GM20000 (cell line): ENCODE measurements around the gene DTD1.
"Not testable (repeated sequence)": the region's sequence is repeated elsewhere in the genome, so short reads cannot be mapped to it uniquely, and the experiment has no call there.

ENCODE experiments used
- DNase-seq: peaks from one replicate; pipeline ENCODE4 v3.0.0; 2012; ENCODE audit warnings: low spot score
- CTCF ChIP-seq: IDR thresholded peaks from 2 replicates; pipeline ENCODE4 v1.5.1; 2012; ENCODE audit warnings: mild to moderate bottlenecking, control low read depth; ENCODE audit errors: extremely low read depth, missing control alignments

Gene DTD1

GRCh38 chr20:18778690-18779392, 191.0 kb downstream of the DTD1 start:
- no peak for DNase-seq
- no peak for TF ChIP-seq CTCF

GRCh38 chr20:18780385-18781130, 192.7 kb downstream of the DTD1 start:
- DNase-seq, result no peak
- TF ChIP-seq CTCF, result no peak

GRCh38 chr20:18781509-18781908, 193.7 kb downstream of the DTD1 start:
- no peak for DNase-seq
- no peak for TF ChIP-seq CTCF

GRCh38 chr20:18783385-18783959, 195.6 kb downstream of the DTD1 start:
- TF ChIP-seq CTCF, result no peak
- DNase-seq, result no peak

GRCh38 chr20:18787046-18787445, 199.2 kb downstream of the DTD1 start:
- not testable (repeated sequence) for DNase-seq

GRCh38 chr20:18788021-18788420, 200.2 kb downstream of the DTD1 start:
- no peak for TF ChIP-seq CTCF

GRCh38 chr20:18790787-18791186, 202.9 kb downstream of the DTD1 start:
- no peak for DNase-seq
- no peak for TF ChIP-seq CTCF

More at GRCh38 chr20:18788021-18788420, 200.2 kb downstream of the DTD1 start:
- no peak for DNase-seq
